ENCODE data around the gene NEU3. TPM values are rescaled to one million over a fixed set of nuclear protein-coding genes. Genes with fewer than 3 reads are reported as not detected.
A peak's percentile ranks its signal among the peaks of the same experiment; 100 is the strongest.

NEU3 gene
- polyA plus RNA-seq, 1 experiment: 7.5 TPM

GRCh38 chr11:75022296-75022695, 33.6 kb downstream of the NEU3 start:
- Histone ChIP-seq H3K4me3 (ENCODE audit: low read depth, low read length) (no peak overlapping the region), H3K36me3 (ENCODE audit: control insufficient read depth, insufficient read depth, low read length) (no peaks in the 10 kb centered on the region; the same call in 1 of the 2 replicates), H3K27me3 (ENCODE audit: control insufficient read depth, insufficient read depth, low read length) (no peaks in the 10 kb centered on the region)
- DNase-seq (ENCODE audit: low read depth): no peak
- CTCF ChIA-PET: interaction anchor here (0.5 to 7.5 kb wide), 40 partner anchors 8 to 236 kb away, joined by 3 to 95 read pairs (median 4); partner anchors contain the start of genes NEU3 and TPBGL
- TF ChIP-seq CTCF (IDR thresholded peaks at IDR 0.05; ENCODE audit: insufficient read depth, low read depth, low read length): no peak
- POLR2A ChIA-PET: no interaction called here

- TF ChIP-seq CTCF (IDR thresholded peaks at IDR 0.05; ENCODE audit: insufficient read depth, low read depth, low read length): peak; percentile 97
- POLR2A ChIA-PET: no interaction called here
These were observed 34.1 kb downstream of the NEU3 start for GRCh38 chr11:75022759-75023396.

GRCh38 chr11:75023446-75024067, 34.8 kb downstream of the NEU3 start:
- ChIA-PET POLR2A (no interaction called here), CTCF (interaction anchor here (0.6 to 7.5 kb wide), 27 partner anchors 8 to 226 kb away, joined by 3 to 95 read pairs (median 5); partner anchors contain the start of genes NEU3 and TPBGL)
- H3K4me3 ChIP-seq (ENCODE audit: low read depth, low read length): no peak overlapping the region
- no peak for DNase-seq (ENCODE audit: low read depth)
- H3K27me3 ChIP-seq (ENCODE audit: control insufficient read depth, insufficient read depth, low read length): no peaks in the 10 kb centered on the region; the same call in 1 of the 2 replicates
- H3K36me3 ChIP-seq (ENCODE audit: control insufficient read depth, insufficient read depth, low read length): no peaks in the 10 kb centered on the region
- no peak for TF ChIP-seq CTCF (IDR thresholded peaks at IDR 0.05; ENCODE audit: insufficient read depth, low read depth, low read length)

More at GRCh38 chr11:75022759-75023396, 34.1 kb downstream of the NEU3 start:
- CTCF ChIA-PET: interaction anchor here (0.7 to 7.5 kb wide), 41 partner anchors 9 to 235 kb away, joined by 3 to 95 read pairs (median 4); partner anchors contain the start of genes NEU3 and TPBGL
- DNase-seq (ENCODE audit: low read depth): peak; percentile 16
- Histone ChIP-seq H3K4me3 (ENCODE audit: low read depth, low read length) (no peak overlapping the region), H3K27me3 (ENCODE audit: control insufficient read depth, insufficient read depth, low read length) (no peaks in the 10 kb centered on the region), H3K36me3 (ENCODE audit: control insufficient read depth, insufficient read depth, low read length) (no peaks in the 10 kb centered on the region)

- no peak for TF ChIP-seq CTCF (IDR thresholded peaks at IDR 0.05; ENCODE audit: insufficient read depth, low read depth, low read length)
- CTCF ChIA-PET: interaction anchor here (0.6 to 7.5 kb wide), 12 partner anchors 8 to 226 kb away, joined by 3 to 95 read pairs (median 15); partner anchors contain the start of gene TPBGL
- DNase-seq (ENCODE audit: low read depth): no peak
- Histone ChIP-seq H3K4me3 (ENCODE audit: low read depth, low read length) (no peak overlapping the region), H3K27me3 (ENCODE audit: control insufficient read depth, insufficient read depth, low read length) (no peaks in the 10 kb centered on the region; the same call in 1 of the 2 replicates), H3K36me3 (ENCODE audit: control insufficient read depth, insufficient read depth, low read length) (no peaks in the 10 kb centered on the region)
- POLR2A ChIA-PET: no interaction called here
These were observed 35.3 kb downstream of the NEU3 start for GRCh38 chr11:75024068-75024449.

- CTCF ChIA-PET: interaction anchor here (1.1 to 7.5 kb wide), 7 partner anchors 10 to 225 kb away, joined by 3 to 95 read pairs (median 27); no protein-coding TSS in a partner anchor
These were observed 36.1 kb downstream of the NEU3 start for GRCh38 chr11:75024764-75025211.

More at GRCh38 chr11:75024764-75025211, 36.1 kb downstream of the NEU3 start:
- no peak overlapping the region for H3K4me3 ChIP-seq (ENCODE audit: low read depth, low read length)
- no peaks in the 10 kb centered on the region; the same call in 1 of the 2 replicates for H3K27me3 ChIP-seq (ENCODE audit: control insufficient read depth, insufficient read depth, low read length)
- POLR2A ChIA-PET: no interaction called here
- no peak for TF ChIP-seq CTCF (IDR thresholded peaks at IDR 0.05; ENCODE audit: insufficient read depth, low read depth, low read length)
- H3K36me3 ChIP-seq (ENCODE audit: control insufficient read depth, insufficient read depth, low read length): no peaks in the 10 kb centered on the region
- DNase-seq (ENCODE audit: low read depth): no peak
